ENCODE data around the gene HBP1.
A peak's percentile ranks its signal among the peaks of the same experiment; 100 is the strongest.

HBP1 gene

DNA sequence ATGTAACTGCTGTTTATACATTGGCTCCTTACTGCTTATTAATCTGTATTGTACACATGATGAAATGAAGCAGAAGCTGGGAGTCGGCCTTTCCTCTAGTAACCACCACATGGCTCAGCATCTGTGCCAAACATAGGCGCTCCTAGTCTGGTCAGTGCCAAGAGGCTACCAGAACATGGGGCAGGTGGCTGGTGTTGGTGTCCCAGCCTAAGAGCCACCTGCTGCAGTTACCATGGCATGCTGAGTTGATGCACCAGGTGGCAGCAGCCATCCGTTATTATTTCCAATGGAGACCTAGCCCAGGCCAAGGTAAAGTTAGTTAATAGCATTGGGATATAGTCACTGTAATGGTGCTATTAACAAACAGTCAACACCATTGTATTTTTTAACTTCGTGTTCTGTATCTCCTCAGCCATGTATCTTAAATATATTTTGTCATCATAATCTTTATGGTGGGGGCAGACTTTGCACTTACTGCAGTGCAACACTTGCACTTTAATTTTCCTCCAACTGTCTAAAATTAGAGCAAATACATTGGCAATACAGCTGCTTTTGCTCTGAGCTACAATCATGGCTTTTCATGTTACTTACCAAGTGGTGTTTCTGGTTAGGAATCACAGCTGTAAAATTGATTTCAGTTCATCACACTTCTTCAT lies 33.1 kb downstream of the HBP1 start:
- Histone ChIP-seq H3K4me3 (replicated peaks; ENCODE audit: insufficient read depth, low read length) (no peak overlapping the region), H3K27ac (replicated peaks) (no peak overlapping the region), H3K27me3 (ENCODE audit: insufficient read depth, poor library complexity, severe bottlenecking) (no peaks in the 10 kb centered on the region)
- DNase-seq (ENCODE audit: low read depth in 1 of 2, low spot score in 1 of 2), result peak in 1 of 2 experiments; percentile 25
- TF ChIP-seq, protein P1, sequence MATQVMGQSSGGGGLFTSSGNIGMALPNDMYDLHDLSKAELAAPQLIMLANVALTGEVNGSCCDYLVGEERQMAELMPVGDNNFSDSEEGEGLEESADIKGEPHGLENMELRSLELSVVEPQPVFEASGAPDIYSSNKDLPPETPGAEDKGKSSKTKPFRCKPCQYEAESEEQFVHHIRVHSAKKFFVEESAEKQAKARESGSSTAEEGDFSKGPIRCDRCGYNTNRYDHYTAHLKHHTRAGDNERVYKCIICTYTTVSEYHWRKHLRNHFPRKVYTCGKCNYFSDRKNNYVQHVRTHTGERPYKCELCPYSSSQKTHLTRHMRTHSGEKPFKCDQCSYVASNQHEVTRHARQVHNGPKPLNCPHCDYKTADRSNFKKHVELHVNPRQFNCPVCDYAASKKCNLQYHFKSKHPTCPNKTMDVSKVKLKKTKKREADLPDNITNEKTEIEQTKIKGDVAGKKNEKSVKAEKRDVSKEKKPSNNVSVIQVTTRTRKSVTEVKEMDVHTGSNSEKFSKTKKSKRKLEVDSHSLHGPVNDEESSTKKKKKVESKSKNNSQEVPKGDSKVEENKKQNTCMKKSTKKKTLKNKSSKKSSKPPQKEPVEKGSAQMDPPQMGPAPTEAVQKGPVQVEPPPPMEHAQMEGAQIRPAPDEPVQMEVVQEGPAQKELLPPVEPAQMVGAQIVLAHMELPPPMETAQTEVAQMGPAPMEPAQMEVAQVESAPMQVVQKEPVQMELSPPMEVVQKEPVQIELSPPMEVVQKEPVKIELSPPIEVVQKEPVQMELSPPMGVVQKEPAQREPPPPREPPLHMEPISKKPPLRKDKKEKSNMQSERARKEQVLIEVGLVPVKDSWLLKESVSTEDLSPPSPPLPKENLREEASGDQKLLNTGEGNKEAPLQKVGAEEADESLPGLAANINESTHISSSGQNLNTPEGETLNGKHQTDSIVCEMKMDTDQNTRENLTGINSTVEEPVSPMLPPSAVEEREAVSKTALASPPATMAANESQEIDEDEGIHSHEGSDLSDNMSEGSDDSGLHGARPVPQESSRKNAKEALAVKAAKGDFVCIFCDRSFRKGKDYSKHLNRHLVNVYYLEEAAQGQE (IDR thresholded peaks at IDR 0.05; ENCODE audit: insufficient replicate concordance, low read depth), result no peak
- TF ChIP-seq SPI1 (IDR thresholded peaks at IDR 0.05; ENCODE audit: borderline replicate concordance, low read depth) (no peak), POLR2AphosphoS5 (IDR thresholded peaks at IDR 0.05; ENCODE audit: low read depth) (no peak), GABPA (IDR thresholded peaks at IDR 0.05; ENCODE audit: low read depth) (no peak)
- TF ChIP-seq, protein P2, sequence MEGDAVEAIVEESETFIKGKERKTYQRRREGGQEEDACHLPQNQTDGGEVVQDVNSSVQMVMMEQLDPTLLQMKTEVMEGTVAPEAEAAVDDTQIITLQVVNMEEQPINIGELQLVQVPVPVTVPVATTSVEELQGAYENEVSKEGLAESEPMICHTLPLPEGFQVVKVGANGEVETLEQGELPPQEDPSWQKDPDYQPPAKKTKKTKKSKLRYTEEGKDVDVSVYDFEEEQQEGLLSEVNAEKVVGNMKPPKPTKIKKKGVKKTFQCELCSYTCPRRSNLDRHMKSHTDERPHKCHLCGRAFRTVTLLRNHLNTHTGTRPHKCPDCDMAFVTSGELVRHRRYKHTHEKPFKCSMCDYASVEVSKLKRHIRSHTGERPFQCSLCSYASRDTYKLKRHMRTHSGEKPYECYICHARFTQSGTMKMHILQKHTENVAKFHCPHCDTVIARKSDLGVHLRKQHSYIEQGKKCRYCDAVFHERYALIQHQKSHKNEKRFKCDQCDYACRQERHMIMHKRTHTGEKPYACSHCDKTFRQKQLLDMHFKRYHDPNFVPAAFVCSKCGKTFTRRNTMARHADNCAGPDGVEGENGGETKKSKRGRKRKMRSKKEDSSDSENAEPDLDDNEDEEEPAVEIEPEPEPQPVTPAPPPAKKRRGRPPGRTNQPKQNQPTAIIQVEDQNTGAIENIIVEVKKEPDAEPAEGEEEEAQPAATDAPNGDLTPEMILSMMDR (IDR thresholded peaks at IDR 0.05; ENCODE audit: insufficient read depth, low read length), result no peak

DNA sequence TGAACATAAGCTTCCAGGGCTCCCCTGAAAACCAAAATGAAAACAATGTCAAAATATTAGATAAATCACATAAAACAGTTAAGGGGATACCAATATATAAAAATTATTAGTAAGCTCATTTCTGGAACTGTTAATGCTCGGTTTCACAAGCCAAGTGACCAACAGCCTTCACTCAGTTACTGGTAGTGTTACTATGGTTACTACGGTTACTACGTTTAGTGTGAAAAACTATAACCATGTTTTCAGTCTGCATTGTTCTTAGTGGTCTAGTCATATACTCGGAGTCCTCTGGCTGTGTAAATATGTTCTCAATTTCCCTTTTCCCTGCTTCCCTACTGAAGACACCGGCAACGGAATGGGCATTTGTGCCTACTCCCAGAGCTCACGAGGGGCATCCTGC lies 34.8 kb downstream of the HBP1 start:
- no peak for DNase-seq (ENCODE audit: low read depth in 1 of 2, low spot score in 1 of 2)
- Histone ChIP-seq H3K27ac (replicated peaks) (no peak overlapping the region), H3K4me3 (replicated peaks; ENCODE audit: insufficient read depth, low read length) (no peak overlapping the region), H3K27me3 (ENCODE audit: insufficient read depth, poor library complexity, severe bottlenecking) (no peaks in the 10 kb centered on the region)
- TF ChIP-seq GABPA (IDR thresholded peaks at IDR 0.05; ENCODE audit: low read depth) (no peak), POLR2AphosphoS5 (IDR thresholded peaks at IDR 0.05; ENCODE audit: low read depth) (no peak), SPI1 (IDR thresholded peaks at IDR 0.05; ENCODE audit: borderline replicate concordance, low read depth) (no peak)
- TF ChIP-seq, protein P2 (IDR thresholded peaks at IDR 0.05; ENCODE audit: insufficient read depth, low read length), result no peak
- TF ChIP-seq, protein P1 (IDR thresholded peaks at IDR 0.05; ENCODE audit: insufficient replicate concordance, low read depth), result no peak

DNA sequence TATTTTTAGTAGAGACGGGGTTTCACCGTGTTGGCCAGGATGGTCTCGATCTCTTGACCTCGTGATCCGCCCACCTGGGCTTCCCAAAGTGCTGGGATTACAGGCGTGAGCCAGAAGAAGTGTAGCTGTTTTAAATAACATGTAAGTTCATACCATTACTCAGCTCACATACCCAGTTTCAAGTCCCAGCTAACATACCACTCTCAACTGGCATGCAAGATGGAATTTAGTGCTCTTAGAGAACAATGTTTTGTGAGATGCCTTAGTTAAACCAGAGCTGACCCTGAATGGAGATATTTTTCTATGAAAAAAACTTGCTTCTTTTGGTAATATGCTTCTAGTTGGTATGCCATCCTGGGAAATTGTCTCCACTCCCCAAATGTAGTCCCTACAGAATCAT lies 37.3 kb downstream of the HBP1 start:
- DNase-seq (ENCODE audit: low read depth in 1 of 2, low spot score in 1 of 2), result no peak
- TF ChIP-seq, protein P1 (IDR thresholded peaks at IDR 0.05; ENCODE audit: insufficient replicate concordance, low read depth), result no peak
- TF ChIP-seq SPI1 (IDR thresholded peaks at IDR 0.05; ENCODE audit: borderline replicate concordance, low read depth), result no peak
- TF ChIP-seq, protein P2 (IDR thresholded peaks at IDR 0.05; ENCODE audit: insufficient read depth, low read length), result no peak
- no peak for TF ChIP-seq POLR2AphosphoS5 (IDR thresholded peaks at IDR 0.05; ENCODE audit: low read depth)
- TF ChIP-seq GABPA (IDR thresholded peaks at IDR 0.05; ENCODE audit: low read depth), result no peak

More for the DNA sequence above, 37.3 kb downstream of the HBP1 start:
- no peak overlapping the region for H3K4me3 ChIP-seq (replicated peaks; ENCODE audit: insufficient read depth, low read length)
- no peaks in the 10 kb centered on the region for H3K27me3 ChIP-seq (ENCODE audit: insufficient read depth, poor library complexity, severe bottlenecking)
- no peak overlapping the region for H3K27ac ChIP-seq (replicated peaks)

All from HL-60 (cell line).